ENCODE data around the gene CNTN4. TPM values are rescaled to one million over a fixed set of nuclear protein-coding genes. Genes with fewer than 3 reads are reported as not detected.

CNTN4 gene
- total and polyA plus RNA-seq, 4 donors: 29.2 to 88.0 (median 36.1) TPM

DNA sequence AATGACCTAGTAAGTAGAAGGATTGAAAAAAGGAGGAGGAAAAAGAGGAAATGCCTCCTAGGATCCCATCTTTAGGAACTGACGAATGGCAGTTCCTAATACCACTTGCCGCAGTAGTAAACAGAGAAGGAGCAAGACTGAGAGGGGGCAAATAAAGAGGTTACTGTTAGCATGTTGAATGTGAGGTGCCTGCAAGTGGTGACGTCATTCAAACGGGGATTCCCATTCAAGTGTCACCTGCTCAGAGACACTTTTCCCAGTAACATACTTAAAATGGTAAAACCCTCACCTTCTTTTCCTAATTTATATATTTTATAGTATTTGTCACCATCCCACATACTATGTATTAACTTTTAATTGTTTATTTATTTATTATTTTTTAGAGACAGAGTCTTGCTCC is 832.6 kb downstream of the CNTN4 start:
- H3K9me3 ChIP-seq (ENCODE audit: control insufficient read depth, insufficient read depth, low read length): no peaks in the 10 kb centered on the region
- no peak for DNase-seq (ENCODE audit: low read depth in 4 of 6, low spot score in 6 of 6)
- no peaks in the 10 kb centered on the region for H3K36me3 ChIP-seq (ENCODE audit: control insufficient read depth, insufficient read depth, low read length)
- H3K27ac ChIP-seq (ENCODE audit: low read depth, low read length): no peak overlapping the region
- H3K4me1 ChIP-seq (ENCODE audit: control insufficient read depth, insufficient read depth, low read length): no peaks in the 10 kb centered on the region
- 79% methylated on average over 2 of the region's 4 CpGs for WGBS (ENCODE audit: insufficient coverage)
- H3K27me3 ChIP-seq (ENCODE audit: control insufficient read depth, insufficient read depth, low read length): no peaks in the 10 kb centered on the region
- H3K4me3 ChIP-seq (ENCODE audit: low read depth, low read length): no peak overlapping the region

- 48% methylated on average over 2 of the region's 4 CpGs for WGBS (ENCODE audit: insufficient coverage)
- Histone ChIP-seq H3K27ac (ENCODE audit: low read depth, low read length) (no peak overlapping the region), H3K4me3 (ENCODE audit: low read depth, low read length) (no peak overlapping the region), H3K27me3 (ENCODE audit: control insufficient read depth, insufficient read depth, low read length) (no peaks in the 10 kb centered on the region), H3K36me3 (ENCODE audit: control insufficient read depth, insufficient read depth, low read length) (no peaks in the 10 kb centered on the region), H3K9me3 (ENCODE audit: control insufficient read depth, insufficient read depth, low read length) (no peaks in the 10 kb centered on the region), H3K4me1 (ENCODE audit: control insufficient read depth, insufficient read depth, low read length) (no peaks in the 10 kb centered on the region)
- peak in 2 of 6 donors; percentile 37 to 93 for DNase-seq (ENCODE audit: low read depth in 4 of 6, low spot score in 6 of 6)
Measured at GRCh38 chr3:2934541-2934940, 835.9 kb downstream of the CNTN4 start.

DNA sequence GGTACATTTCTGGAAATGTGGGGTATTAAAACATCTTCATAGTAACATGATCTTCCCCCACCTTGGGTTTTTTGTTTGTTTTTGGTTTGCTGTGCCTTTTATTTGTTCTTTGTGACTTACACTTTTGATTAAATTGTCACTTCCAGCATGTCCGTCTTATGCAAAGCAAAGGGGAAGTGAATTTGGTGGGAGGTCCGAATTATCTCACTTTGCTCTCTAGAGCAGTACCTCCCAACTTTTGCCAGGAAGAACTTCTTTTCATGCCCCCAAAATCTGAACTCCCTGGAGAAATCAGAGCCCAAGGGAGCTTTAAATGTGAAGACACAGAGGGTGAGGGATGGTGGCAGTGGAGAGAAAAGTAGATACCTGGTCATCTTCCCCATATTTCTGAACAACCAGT is 838.4 kb downstream of the CNTN4 start:
- H3K36me3 ChIP-seq (ENCODE audit: control insufficient read depth, insufficient read depth, low read length): no peaks in the 10 kb centered on the region
- no peaks in the 10 kb centered on the region for H3K9me3 ChIP-seq (ENCODE audit: control insufficient read depth, insufficient read depth, low read length)
- DNase-seq (ENCODE audit: low read depth in 4 of 6, low spot score in 6 of 6): no peak
- no peaks in the 10 kb centered on the region for H3K27me3 ChIP-seq (ENCODE audit: control insufficient read depth, insufficient read depth, low read length)
- WGBS (ENCODE audit: insufficient coverage): no CpG with 5 or more reads among the region's 2 CpGs
- H3K4me3 ChIP-seq (ENCODE audit: low read depth, low read length): no peak overlapping the region
- no peaks in the 10 kb centered on the region for H3K4me1 ChIP-seq (ENCODE audit: control insufficient read depth, insufficient read depth, low read length)
- no peak overlapping the region for H3K27ac ChIP-seq (ENCODE audit: low read depth, low read length)

GRCh38 chr3:2937592-2937991 is 838.9 kb downstream of the CNTN4 start:
- Histone ChIP-seq H3K36me3 (ENCODE audit: control insufficient read depth, insufficient read depth, low read length) (no peaks in the 10 kb centered on the region), H3K4me1 (ENCODE audit: control insufficient read depth, insufficient read depth, low read length) (no peaks in the 10 kb centered on the region), H3K27ac (ENCODE audit: low read depth, low read length) (no peak overlapping the region), H3K4me3 (ENCODE audit: low read depth, low read length) (no peak overlapping the region), H3K27me3 (ENCODE audit: control insufficient read depth, insufficient read depth, low read length) (no peaks in the 10 kb centered on the region), H3K9me3 (ENCODE audit: control insufficient read depth, insufficient read depth, low read length) (no peaks in the 10 kb centered on the region)
- peak in 2 of 6 donors; percentile 38 to 74 for DNase-seq (ENCODE audit: low read depth in 4 of 6, low spot score in 6 of 6)
- WGBS (ENCODE audit: insufficient coverage): 42% methylated on average over 2 of the region's 2 CpGs

- WGBS (ENCODE audit: insufficient coverage): 100% methylated on average over 1 of the region's 1 CpG
- H3K4me3 ChIP-seq (ENCODE audit: low read depth, low read length): no peak overlapping the region
- H3K4me1 ChIP-seq (ENCODE audit: control insufficient read depth, insufficient read depth, low read length): no peaks in the 10 kb centered on the region
- no peaks in the 10 kb centered on the region for H3K9me3 ChIP-seq (ENCODE audit: control insufficient read depth, insufficient read depth, low read length)
- no peaks in the 10 kb centered on the region for H3K27me3 ChIP-seq (ENCODE audit: control insufficient read depth, insufficient read depth, low read length)
- DNase-seq (ENCODE audit: low read depth in 4 of 6, low spot score in 6 of 6): peak in 1 of 6 donors; percentile 53
- no peaks in the 10 kb centered on the region for H3K36me3 ChIP-seq (ENCODE audit: control insufficient read depth, insufficient read depth, low read length)
- H3K27ac ChIP-seq (ENCODE audit: low read depth, low read length): no peak overlapping the region
Measured at GRCh38 chr3:2938711-2939110, 840.0 kb downstream of the CNTN4 start.

DNA sequence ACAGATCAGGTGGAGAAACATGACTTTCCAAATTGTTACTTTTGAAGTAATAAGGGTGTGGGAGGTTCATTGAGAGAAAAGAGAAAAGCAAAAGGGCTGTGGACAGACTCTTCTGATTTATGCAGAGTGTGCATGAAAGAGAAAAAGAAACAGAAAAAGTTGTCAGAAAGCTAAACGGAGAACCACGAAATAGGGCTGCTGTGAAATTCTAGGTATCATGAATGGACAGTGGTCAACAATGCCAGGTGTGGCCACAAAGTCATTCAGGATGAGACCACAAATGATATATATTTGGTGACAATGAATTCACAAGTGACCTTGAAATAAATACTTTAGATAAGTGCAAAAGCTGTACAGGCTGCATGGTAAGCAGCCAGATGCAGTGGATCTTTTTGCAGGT is 841.4 kb downstream of the CNTN4 start:
- Histone ChIP-seq H3K36me3 (ENCODE audit: control insufficient read depth, insufficient read depth, low read length) (no peaks in the 10 kb centered on the region), H3K9me3 (ENCODE audit: control insufficient read depth, insufficient read depth, low read length) (no peaks in the 10 kb centered on the region), H3K27ac (ENCODE audit: low read depth, low read length) (no peak overlapping the region), H3K4me3 (ENCODE audit: low read depth, low read length) (no peak overlapping the region), H3K4me1 (ENCODE audit: control insufficient read depth, insufficient read depth, low read length) (no peaks in the 10 kb centered on the region), H3K27me3 (ENCODE audit: control insufficient read depth, insufficient read depth, low read length) (no peaks in the 10 kb centered on the region)
- no peak for DNase-seq (ENCODE audit: low read depth in 4 of 6, low spot score in 6 of 6)
- 100% methylated on average over 2 of the region's 2 CpGs for WGBS (ENCODE audit: insufficient coverage)

GRCh38 chr3:2944628-2945027 is 846.0 kb downstream of the CNTN4 start:
- no peaks in the 10 kb centered on the region for H3K9me3 ChIP-seq (ENCODE audit: control insufficient read depth, insufficient read depth, low read length)
- H3K27me3 ChIP-seq (ENCODE audit: control insufficient read depth, insufficient read depth, low read length): no peaks in the 10 kb centered on the region
- H3K27ac ChIP-seq (ENCODE audit: low read depth, low read length): no peak overlapping the region
- H3K4me1 ChIP-seq (ENCODE audit: control insufficient read depth, insufficient read depth, low read length): no peaks in the 10 kb centered on the region
- no CpG with 5 or more reads among the region's 1 CpG for WGBS (ENCODE audit: insufficient coverage)
- DNase-seq (ENCODE audit: low read depth in 4 of 6, low spot score in 6 of 6): no peak
- H3K36me3 ChIP-seq (ENCODE audit: control insufficient read depth, insufficient read depth, low read length): no peaks in the 10 kb centered on the region
- H3K4me3 ChIP-seq (ENCODE audit: low read depth, low read length): no peak overlapping the region

GRCh38 chr3:2945121-2945520 is 846.5 kb downstream of the CNTN4 start:
- 100% methylated on average over 3 of the region's 3 CpGs for WGBS (ENCODE audit: insufficient coverage)
- no peaks in the 10 kb centered on the region for H3K9me3 ChIP-seq (ENCODE audit: control insufficient read depth, insufficient read depth, low read length)
- H3K4me1 ChIP-seq (ENCODE audit: control insufficient read depth, insufficient read depth, low read length): no peaks in the 10 kb centered on the region
- peak in 1 of 6 donors; percentile 68 for DNase-seq (ENCODE audit: low read depth in 4 of 6, low spot score in 6 of 6)
- no peak overlapping the region for H3K27ac ChIP-seq (ENCODE audit: low read depth, low read length)
- no peak overlapping the region for H3K4me3 ChIP-seq (ENCODE audit: low read depth, low read length)
- no peaks in the 10 kb centered on the region for H3K27me3 ChIP-seq (ENCODE audit: control insufficient read depth, insufficient read depth, low read length)
- no peaks in the 10 kb centered on the region for H3K36me3 ChIP-seq (ENCODE audit: control insufficient read depth, insufficient read depth, low read length)

- Histone ChIP-seq H3K4me3 (ENCODE audit: low read depth, low read length) (no peak overlapping the region), H3K4me1 (ENCODE audit: control insufficient read depth, insufficient read depth, low read length) (no peaks in the 10 kb centered on the region), H3K36me3 (ENCODE audit: control insufficient read depth, insufficient read depth, low read length) (no peaks in the 10 kb centered on the region), H3K9me3 (ENCODE audit: control insufficient read depth, insufficient read depth, low read length) (no peaks in the 10 kb centered on the region), H3K27ac (ENCODE audit: low read depth, low read length) (no peak overlapping the region), H3K27me3 (ENCODE audit: control insufficient read depth, insufficient read depth, low read length) (no peaks in the 10 kb centered on the region)
- no CpG with 5 or more reads among the region's 2 CpGs for WGBS (ENCODE audit: insufficient coverage)
- DNase-seq (ENCODE audit: low read depth in 4 of 6, low spot score in 6 of 6): no peak
Measured at GRCh38 chr3:2947536-2947935, 848.9 kb downstream of the CNTN4 start.

- Histone ChIP-seq H3K27ac (ENCODE audit: low read depth, low read length) (no peak overlapping the region), H3K4me1 (ENCODE audit: control insufficient read depth, insufficient read depth, low read length) (no peaks in the 10 kb centered on the region), H3K36me3 (ENCODE audit: control insufficient read depth, insufficient read depth, low read length) (no peaks in the 10 kb centered on the region), H3K4me3 (ENCODE audit: low read depth, low read length) (no peak overlapping the region), H3K9me3 (ENCODE audit: control insufficient read depth, insufficient read depth, low read length) (no peaks in the 10 kb centered on the region), H3K27me3 (ENCODE audit: control insufficient read depth, insufficient read depth, low read length) (no peaks in the 10 kb centered on the region)
- 94% methylated on average over 1 of the region's 1 CpG for WGBS (ENCODE audit: insufficient coverage)
- DNase-seq (ENCODE audit: low read depth in 4 of 6, low spot score in 6 of 6): no peak
Measured at GRCh38 chr3:2948882-2949281, 850.2 kb downstream of the CNTN4 start.
